Stomach (tissue), 4 donors: Measurements from ENCODE around the gene CCDC18.

Experiments
- POLR2A ChIP-seq, 4 donors: fragments of 450-650 bp; IDR thresholded peaks; one replicate each; pipeline ENCODE4 v1.6.1; 2016; ENCODE audit warnings: antibody characterized with exemption in 4 of 4, control low read depth in 2 of 4, mild to moderate bottlenecking in 1 of 4, moderate library complexity in 1 of 4
- TF ChIP-seq, protein P1 (sequence below), 7 experiments: fragments of 450-650 bp in 4 of 7; fragments of 200-600 bp in 3 of 7; sonication (generic) in 3 of 7; IDR thresholded peaks; one replicate each; pipeline ENCODE4 v1.5.1; 2016 to 2019; ENCODE audit warnings: antibody characterized with exemption in 7 of 7, control low read depth in 2 of 7, mild to moderate bottlenecking in 1 of 7

DNA sequence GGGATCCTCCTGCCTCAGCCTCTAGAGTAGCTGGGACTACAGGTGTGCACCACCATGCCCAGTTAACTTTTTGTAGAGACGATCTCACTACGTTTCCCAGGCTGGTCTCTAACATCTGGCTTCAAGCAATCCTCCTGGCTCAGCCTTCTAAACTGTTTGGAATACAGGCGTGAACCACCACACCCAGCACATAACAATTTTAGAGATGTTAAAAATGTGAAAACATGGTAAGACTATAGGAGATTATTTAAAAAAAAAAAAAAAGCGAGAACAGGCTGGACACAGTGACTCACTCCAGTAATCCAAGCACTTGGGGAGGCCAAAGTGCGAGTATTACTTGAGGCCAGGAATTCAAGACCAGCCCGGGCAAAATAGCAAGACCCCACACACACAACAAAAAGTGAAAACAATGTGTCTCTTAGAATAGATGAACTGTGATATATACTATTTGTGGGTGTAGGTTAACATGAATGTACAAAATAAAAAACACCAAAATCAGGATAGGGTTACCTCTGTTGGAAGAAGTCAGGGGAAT lies 19.6 kb downstream of the CCDC18 start:
- TF ChIP-seq, protein P1, sequence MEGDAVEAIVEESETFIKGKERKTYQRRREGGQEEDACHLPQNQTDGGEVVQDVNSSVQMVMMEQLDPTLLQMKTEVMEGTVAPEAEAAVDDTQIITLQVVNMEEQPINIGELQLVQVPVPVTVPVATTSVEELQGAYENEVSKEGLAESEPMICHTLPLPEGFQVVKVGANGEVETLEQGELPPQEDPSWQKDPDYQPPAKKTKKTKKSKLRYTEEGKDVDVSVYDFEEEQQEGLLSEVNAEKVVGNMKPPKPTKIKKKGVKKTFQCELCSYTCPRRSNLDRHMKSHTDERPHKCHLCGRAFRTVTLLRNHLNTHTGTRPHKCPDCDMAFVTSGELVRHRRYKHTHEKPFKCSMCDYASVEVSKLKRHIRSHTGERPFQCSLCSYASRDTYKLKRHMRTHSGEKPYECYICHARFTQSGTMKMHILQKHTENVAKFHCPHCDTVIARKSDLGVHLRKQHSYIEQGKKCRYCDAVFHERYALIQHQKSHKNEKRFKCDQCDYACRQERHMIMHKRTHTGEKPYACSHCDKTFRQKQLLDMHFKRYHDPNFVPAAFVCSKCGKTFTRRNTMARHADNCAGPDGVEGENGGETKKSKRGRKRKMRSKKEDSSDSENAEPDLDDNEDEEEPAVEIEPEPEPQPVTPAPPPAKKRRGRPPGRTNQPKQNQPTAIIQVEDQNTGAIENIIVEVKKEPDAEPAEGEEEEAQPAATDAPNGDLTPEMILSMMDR (IDR thresholded peaks at IDR 0.05), result no peak
- TF ChIP-seq POLR2A (IDR thresholded peaks at IDR 0.05), result no peak
